Activated CD4-positive, CD25-positive, alpha-beta regulatory T cell treated with anti-CD3 and anti-CD28 coated beads, Interleukin-2, amount 50 U/mL, for 24 hours (primary cell): ENCODE results near the gene NUP210L.
"Not testable (repeated sequence)": the region's sequence is repeated elsewhere in the genome, so short reads cannot be mapped to it uniquely, and the experiment has no call there.

ENCODE experiments used
- ATAC-seq, 2 donors: fragments of 150-1000 bp; cut with Tn5 transposase; one replicate each; pipeline ENCODE4 v1.10.0; 2021; ENCODE audit warnings: mild to moderate bottlenecking in 1 of 2, moderate library complexity in 1 of 2

Gene NUP210L

GRCh38 chr1:154170547-154171222, 15.8 kb upstream of the NUP210L start:
- peak; percentile 98 to 99 for ATAC-seq

GRCh38 chr1:154167461-154167860, 12.6 kb upstream of the NUP210L start:
- no peak for ATAC-seq

- ATAC-seq: no peak
Observed at GRCh38 chr1:154166207-154166606, 11.3 kb upstream of the NUP210L start.

- ATAC-seq: no peak
Observed at GRCh38 chr1:154159554-154159953, 4.7 kb upstream of the NUP210L start.

- peak; percentile 2 to 8 for ATAC-seq
Observed at GRCh38 chr1:154158307-154159125, 3.6 kb upstream of the NUP210L start.

- ATAC-seq: peak; percentile 97
Observed at GRCh38 chr1:154157520-154158306, 2.8 kb upstream of the NUP210L start.

GRCh38 chr1:154155251-154155650, 378 bp upstream of the NUP210L start:
- ATAC-seq: no peak

- no peak for ATAC-seq
Observed at GRCh38 chr1:154154053-154154452, 820 bp downstream of the NUP210L start.

GRCh38 chr1:154151311-154151710, 3.6 kb downstream of the NUP210L start:
- ATAC-seq: no peak

- peak; percentile 35 to 64 for ATAC-seq
Observed at GRCh38 chr1:154148807-154149206, 6.1 kb downstream of the NUP210L start.

GRCh38 chr1:154147505-154147904, 7.4 kb downstream of the NUP210L start:
- not testable (repeated sequence) for ATAC-seq

GRCh38 chr1:154145986-154146385, 8.9 kb downstream of the NUP210L start:
- ATAC-seq: no peak

GRCh38 chr1:154142358-154142757, 12.5 kb downstream of the NUP210L start:
- no peak for ATAC-seq

- no peak for ATAC-seq
Observed at GRCh38 chr1:154141240-154141639, 13.6 kb downstream of the NUP210L start.

- ATAC-seq: peak in 1 of 2 donors; percentile 27
Observed at GRCh38 chr1:154137888-154138287, 17.0 kb downstream of the NUP210L start.

- no peak for ATAC-seq
Observed at GRCh38 chr1:154133256-154133655, 21.6 kb downstream of the NUP210L start.

- ATAC-seq: peak in 1 of 2 donors; percentile 24
Observed at GRCh38 chr1:154129391-154129970, 25.4 kb downstream of the NUP210L start.

GRCh38 chr1:154123205-154123604, 31.7 kb downstream of the NUP210L start:
- not testable (repeated sequence) for ATAC-seq

GRCh38 chr1:154117642-154118041, 37.2 kb downstream of the NUP210L start:
- ATAC-seq: no peak

- peak in 1 of 2 donors; percentile 27 for ATAC-seq
Observed at GRCh38 chr1:154115180-154115579, 39.7 kb downstream of the NUP210L start.

GRCh38 chr1:154104433-154105082, 50.3 kb downstream of the NUP210L start:
- no peak for ATAC-seq

- not testable (repeated sequence) for ATAC-seq
Observed at GRCh38 chr1:154100141-154100540, 54.7 kb downstream of the NUP210L start.
